RWPE2 (cell line): ENCODE data around the gene POU2F1.

ENCODE experiments used
- ATAC-seq: fragments of 200-7000 bp; cut with Tn5 transposase; 3 replicates; pipeline ENCODE4 v1.9.1; 2021; ENCODE audit warnings: low read depth
- DNase-seq: peaks from one replicate; pipeline ENCODE4 v3.0.0-alpha.2; 2020; ENCODE audit warnings: low spot score
- H3K27ac ChIP-seq: fragments of 450-650 bp; 2 replicates; pipeline ENCODE4 v1.5.1; 2017; ENCODE audit warnings: mild to moderate bottlenecking; ENCODE audit not compliant: poor library complexity, severe bottlenecking
- H3K27me3 ChIP-seq: fragments of 250-450 bp; sonication (Bioruptor Pico); 2 replicates; pipeline ENCODE4 v1.5.1; 2021; ENCODE audit warnings: mild to moderate bottlenecking, moderate library complexity; ENCODE audit not compliant: insufficient read depth, poor library complexity, severe bottlenecking
- H3K36me3 ChIP-seq: fragments of 250-450 bp; sonication (Bioruptor Pico); 2 replicates; pipeline ENCODE4 v1.5.1; 2020; ENCODE audit warnings: low read depth, mild to moderate bottlenecking, moderate library complexity
- H3K4me1 ChIP-seq: fragments of 250-450 bp; sonication (Bioruptor Pico); 2 replicates; pipeline ENCODE4 v1.5.1; 2021; ENCODE audit warnings: mild to moderate bottlenecking, moderate library complexity; ENCODE audit not compliant: insufficient read depth, poor library complexity, severe bottlenecking
- H3K4me3 ChIP-seq: fragments of 250-450 bp; sonication (Bioruptor Pico); 2 replicates; pipeline ENCODE4 v1.5.1; 2021; ENCODE audit warnings: mild to moderate bottlenecking, moderate library complexity; ENCODE audit not compliant: severe bottlenecking
- H3K9me3 ChIP-seq: fragments of 250-450 bp; sonication (Bioruptor Pico); 2 replicates; pipeline ENCODE4 v1.5.1; 2021; ENCODE audit warnings: mild to moderate bottlenecking, moderate library complexity; ENCODE audit not compliant: severe bottlenecking
- TF ChIP-seq, protein P1 (sequence below): fragments of 450-650 bp; IDR thresholded peaks from one replicate; pipeline ENCODE4 v1.5.1; 2017; ENCODE audit warnings: mild to moderate bottlenecking, moderate library complexity; ENCODE audit not compliant: poor library complexity, severe bottlenecking

The POU2F1 gene

DNA sequence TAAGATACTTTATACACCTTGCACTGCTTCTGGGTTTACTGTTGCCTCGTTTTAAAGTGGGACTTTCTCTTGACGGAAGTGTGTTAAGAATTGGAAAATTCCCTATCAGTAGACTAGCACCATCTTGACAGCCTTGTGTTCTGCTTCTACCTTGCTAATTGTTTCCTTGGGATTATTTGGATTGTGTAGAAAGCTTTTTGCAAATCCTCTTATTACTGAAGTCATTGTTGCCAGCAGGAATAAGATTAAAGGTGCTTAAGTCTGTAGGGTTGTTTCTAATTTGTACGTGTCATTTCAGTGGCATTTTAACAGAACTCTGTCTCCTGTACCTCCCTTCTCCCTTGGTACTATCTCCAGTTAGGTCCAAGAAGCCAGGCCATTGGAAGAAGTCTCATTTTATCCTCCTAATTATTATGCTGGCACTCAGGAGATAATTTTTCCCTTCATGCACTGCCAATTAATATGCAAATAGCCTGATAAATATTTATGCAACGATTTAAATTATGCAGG is 107.7 kb downstream of the POU2F1 start:
- no peak overlapping the region for H3K4me3 ChIP-seq
- H3K9me3 ChIP-seq, result no peaks in the 10 kb centered on the region
- H3K27ac ChIP-seq, result no peak overlapping the region
- no peaks in the 10 kb centered on the region for H3K27me3 ChIP-seq
- no peak for DNase-seq
- no peaks in the 10 kb centered on the region for H3K4me1 ChIP-seq
- TF ChIP-seq, protein P1, sequence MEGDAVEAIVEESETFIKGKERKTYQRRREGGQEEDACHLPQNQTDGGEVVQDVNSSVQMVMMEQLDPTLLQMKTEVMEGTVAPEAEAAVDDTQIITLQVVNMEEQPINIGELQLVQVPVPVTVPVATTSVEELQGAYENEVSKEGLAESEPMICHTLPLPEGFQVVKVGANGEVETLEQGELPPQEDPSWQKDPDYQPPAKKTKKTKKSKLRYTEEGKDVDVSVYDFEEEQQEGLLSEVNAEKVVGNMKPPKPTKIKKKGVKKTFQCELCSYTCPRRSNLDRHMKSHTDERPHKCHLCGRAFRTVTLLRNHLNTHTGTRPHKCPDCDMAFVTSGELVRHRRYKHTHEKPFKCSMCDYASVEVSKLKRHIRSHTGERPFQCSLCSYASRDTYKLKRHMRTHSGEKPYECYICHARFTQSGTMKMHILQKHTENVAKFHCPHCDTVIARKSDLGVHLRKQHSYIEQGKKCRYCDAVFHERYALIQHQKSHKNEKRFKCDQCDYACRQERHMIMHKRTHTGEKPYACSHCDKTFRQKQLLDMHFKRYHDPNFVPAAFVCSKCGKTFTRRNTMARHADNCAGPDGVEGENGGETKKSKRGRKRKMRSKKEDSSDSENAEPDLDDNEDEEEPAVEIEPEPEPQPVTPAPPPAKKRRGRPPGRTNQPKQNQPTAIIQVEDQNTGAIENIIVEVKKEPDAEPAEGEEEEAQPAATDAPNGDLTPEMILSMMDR, result no peak
- ATAC-seq, result no peak
- H3K36me3 ChIP-seq, result no peaks in the 10 kb centered on the region; the same call in 1 of the 2 replicates

DNA sequence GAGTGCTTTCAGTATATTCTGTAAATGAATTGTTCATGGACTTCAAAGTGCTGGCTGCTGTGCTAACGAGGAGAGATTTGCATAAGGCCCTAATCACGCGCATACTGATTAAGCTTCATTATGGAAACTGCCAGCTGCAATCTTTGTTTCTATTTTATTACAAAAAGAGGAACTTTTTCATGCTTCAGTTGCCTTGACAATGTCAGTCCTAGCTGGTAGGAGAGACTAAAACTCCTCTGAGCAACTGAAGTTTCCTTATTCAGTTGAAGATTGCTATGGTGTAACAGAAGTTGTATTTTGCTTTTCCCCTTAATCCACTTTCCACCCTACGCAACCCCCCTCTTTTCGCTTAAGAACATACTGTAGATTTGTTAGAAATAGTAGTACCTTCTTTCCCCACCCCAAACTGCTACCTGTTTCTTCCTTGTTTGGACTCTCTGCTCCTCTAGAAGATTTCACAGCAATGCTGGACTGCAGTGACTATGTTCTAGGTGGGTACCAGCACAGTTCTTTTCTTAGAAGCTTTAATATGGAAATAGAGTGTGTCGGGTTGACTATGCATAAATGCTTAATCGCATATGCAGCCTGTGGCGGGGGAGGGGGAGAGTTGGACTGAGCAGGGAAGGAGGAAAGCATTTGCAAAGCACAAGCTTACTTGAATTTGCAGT is 108.3 kb downstream of the POU2F1 start:
- Histone ChIP-seq H3K9me3 (no peaks in the 10 kb centered on the region), H3K4me3 (no peak overlapping the region), H3K27me3 (no peaks in the 10 kb centered on the region), H3K27ac (no peak overlapping the region), H3K4me1 (no peaks in the 10 kb centered on the region), H3K36me3 (no peaks in the 10 kb centered on the region; the same call in 1 of the 2 replicates)
- ATAC-seq, result no peak
- DNase-seq, result no peak
- TF ChIP-seq, protein P1, result no peak

DNA sequence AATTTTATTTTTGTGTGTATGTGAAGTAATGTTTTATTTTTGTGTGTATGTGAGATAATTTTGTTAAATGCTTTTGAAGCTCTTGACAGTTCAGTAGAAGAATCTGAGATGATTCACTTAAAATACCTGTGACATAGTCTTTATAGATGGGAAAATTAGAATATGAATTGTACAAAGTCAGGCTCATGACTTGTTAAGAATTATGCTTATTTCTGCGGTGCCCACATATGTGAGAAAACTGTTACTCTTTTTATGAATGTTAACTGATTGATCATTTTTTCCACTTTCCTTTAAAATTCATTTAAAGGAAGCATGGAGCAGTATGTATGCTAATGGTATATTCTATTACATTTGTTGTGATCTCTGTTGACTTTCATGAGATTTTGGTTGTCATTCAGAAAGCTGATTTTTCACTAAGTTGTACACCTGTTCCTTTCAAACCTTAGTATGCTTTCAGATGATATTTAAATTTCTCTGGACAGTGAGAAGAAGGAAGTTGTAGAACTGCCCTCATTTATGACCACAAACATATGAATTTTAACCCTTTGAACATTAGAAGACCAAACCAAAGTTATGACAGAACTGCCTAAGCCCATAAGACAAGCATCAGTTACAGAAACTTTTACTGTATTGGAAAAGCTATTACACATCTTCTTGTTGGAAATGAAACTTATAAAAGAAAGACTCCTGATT is 110.1 kb downstream of the POU2F1 start:
- Histone ChIP-seq H3K9me3 (no peaks in the 10 kb centered on the region), H3K4me1 (no peaks in the 10 kb centered on the region), H3K27ac (no peak overlapping the region), H3K27me3 (no peaks in the 10 kb centered on the region), H3K4me3 (no peak overlapping the region), H3K36me3 (no peaks in the 10 kb centered on the region)
- DNase-seq (no peak), ATAC-seq (no peak)
- TF ChIP-seq, protein P1, result no peak

DNA sequence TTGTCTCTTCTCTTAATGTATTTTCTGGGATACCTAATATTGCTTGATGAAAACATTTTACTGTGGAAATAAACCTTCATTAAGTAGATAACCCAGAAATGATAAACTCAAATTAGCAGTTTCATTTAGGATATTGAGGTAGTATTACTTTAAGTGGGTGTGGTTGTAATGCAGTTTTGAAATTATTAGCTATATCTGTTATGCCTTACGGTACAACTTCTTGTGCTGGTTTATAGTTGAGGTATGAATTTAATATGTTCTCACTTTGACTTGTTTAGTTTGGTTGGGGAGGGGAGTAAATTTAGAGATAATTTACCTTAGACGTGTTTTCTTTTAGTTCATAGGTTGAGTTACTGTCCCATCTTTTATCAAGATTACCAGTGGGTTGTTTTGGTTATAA is 111.0 kb downstream of the POU2F1 start:
- TF ChIP-seq, protein P1, result no peak
- Histone ChIP-seq H3K4me1 (no peaks in the 10 kb centered on the region), H3K27me3 (no peaks in the 10 kb centered on the region), H3K4me3 (no peak overlapping the region), H3K9me3 (no peaks in the 10 kb centered on the region), H3K36me3 (no peaks in the 10 kb centered on the region), H3K27ac (no peak overlapping the region)
- no peak for ATAC-seq
- no peak for DNase-seq

DNA sequence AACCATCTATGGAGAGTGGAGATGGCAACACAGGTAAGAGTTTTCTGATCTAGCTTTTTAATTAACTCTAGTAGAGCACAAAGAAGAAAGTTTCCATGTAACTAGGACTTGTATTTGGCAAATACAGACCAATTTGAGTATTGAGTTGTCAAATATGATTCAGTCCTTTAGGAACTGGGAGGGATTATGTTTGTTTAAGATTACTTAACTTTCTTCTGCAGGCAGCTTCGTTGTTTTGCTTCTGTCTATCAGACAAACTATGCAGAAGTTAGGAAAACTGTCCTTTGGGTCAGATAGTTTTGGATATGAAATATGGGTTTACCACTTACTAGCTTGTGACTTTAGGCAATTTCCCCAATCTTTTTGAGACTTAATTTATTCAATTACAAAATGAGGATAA is 111.8 kb downstream of the POU2F1 start:
- TF ChIP-seq, protein P1, result no peak
- DNase-seq, result no peak
- Histone ChIP-seq H3K27ac (no peak overlapping the region), H3K9me3 (no peaks in the 10 kb centered on the region), H3K4me3 (no peak overlapping the region), H3K4me1 (no peaks in the 10 kb centered on the region), H3K27me3 (no peaks in the 10 kb centered on the region), H3K36me3 (no peaks in the 10 kb centered on the region)
- peak; percentile 52; the same call in 2 of the 3 replicates for ATAC-seq
